Neural progenitor cell (in vitro differentiated cells): ENCODE results near the gene PIGQ.

ENCODE experiments used
- CTCF ChIP-seq: fragments of 200-600 bp; sonication (generic); IDR thresholded peaks from 2 replicates; pipeline ENCODE4 v1.5.1; 2017; ENCODE audit warnings: antibody characterized with exemption, mild to moderate bottlenecking
- EZH2phosphoT487 ChIP-seq: fragments of 200-600 bp; sonication (generic); IDR thresholded peaks from 2 replicates; pipeline ENCODE4 v1.6.1; 2017; ENCODE audit warnings: antibody characterized with exemption

DNA sequence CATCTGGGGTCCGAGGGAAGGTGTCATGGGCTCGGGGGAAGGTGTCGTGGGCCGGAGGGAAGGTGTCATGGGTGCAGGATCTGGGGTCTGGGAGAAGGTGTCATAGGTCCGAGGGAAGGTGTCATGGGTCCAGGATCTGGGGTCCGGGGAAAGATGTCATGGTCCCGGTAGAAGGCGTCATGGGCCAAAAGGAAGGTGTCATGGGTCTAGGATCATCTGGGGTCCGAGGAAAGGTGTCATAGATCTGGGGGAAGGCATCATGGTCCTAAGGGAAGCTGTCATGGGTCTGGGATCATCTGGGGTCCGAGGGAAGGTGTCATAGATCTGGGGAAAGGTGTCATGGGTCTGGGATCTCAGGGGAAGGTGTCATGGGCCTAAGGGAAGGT, 21.0 kb downstream of the PIGQ start:
- TF ChIP-seq CTCF (no peak), EZH2phosphoT487 (no peak)
